HEK293 (cell line): ENCODE results near the gene CRYBA4.

Experiments
- CTCF ChIA-PET: fragments of 350-600 bp; formaldehyde crosslinking; extraction: SDS; loops from one replicate; lab custom pipeline; 2021; ENCODE audit warnings: antibody characterized with exemption; lab: Yijun Ruan, JAX
- POLR2A ChIA-PET: fragments of 300-600 bp; formaldehyde crosslinking; extraction: SDS; loops from one replicate; lab custom pipeline; 2020; ENCODE audit warnings: antibody characterized with exemption, inconsistent platforms; lab: Yijun Ruan, JAX
- H3K27ac ChIP-seq: fragments of 200-500 bp; sonication (Bioruptor generic); 2 replicates; pipeline ENCODE4 v1.5.1; 2014; ENCODE audit warnings: low read depth, low read length, control low read depth, inconsistent platforms; ENCODE audit errors: extremely low read depth
- H3K36me3 ChIP-seq, 2 experiments: fragments of 200-500 bp in 1 of 2; sonication (Bioruptor generic) in 1 of 2; 1 replicate in 1 of 2; 2 replicates in 1 of 2; pipeline ENCODE4 v1.5.1; 2014 to 2017; ENCODE audit warnings: inconsistent platforms in 2 of 2, low read length in 2 of 2; ENCODE audit not compliant: control insufficient read depth in 2 of 2, insufficient read depth in 1 of 2
- H3K4me1 ChIP-seq: fragments of 200-500 bp; sonication (Bioruptor generic); 2 replicates; pipeline ENCODE4 v1.5.1; 2014; ENCODE audit warnings: mild to moderate bottlenecking, low read length, inconsistent platforms; ENCODE audit not compliant: control insufficient read depth, insufficient read depth
- H3K4me3 ChIP-seq: 2 replicates; pipeline ENCODE4 v1.5.1; 2011; ENCODE audit warnings: low read depth, mild to moderate bottlenecking, control low read depth, low read length, moderate library complexity
- H3K9me3 ChIP-seq: fragments of 200-500 bp; sonication (Bioruptor generic); 2 replicates; pipeline ENCODE4 v1.5.1; 2014; ENCODE audit warnings: low read depth, low read length, inconsistent platforms; ENCODE audit not compliant: control insufficient read depth, insufficient read depth
- ELK4 ChIP-seq: IDR thresholded peaks from 2 replicates; pipeline ENCODE4 v1.6.1; 2011; ENCODE audit warnings: mild to moderate bottlenecking, low read depth, low read length, borderline replicate concordance
- HOXD13 ChIP-seq: sonication (generic); formaldehyde crosslinking; IDR thresholded peaks from 2 replicates; pipeline ENCODE4 v1.8.0; 2022; ENCODE audit warnings: missing genetic modification reagents, borderline replicate concordance
- INSM2 ChIP-seq: fragments of 450-650 bp; formaldehyde crosslinking; IDR thresholded peaks from 2 replicates; pipeline ENCODE4 v1.5.1; 2016; ENCODE audit warnings: missing biosample characterization, missing genetic modification characterization
- KLF17 ChIP-seq: fragments of 450-650 bp; formaldehyde crosslinking; IDR thresholded peaks from 2 replicates; pipeline ENCODE4 v1.5.1; 2016; ENCODE audit warnings: missing biosample characterization, missing genetic modification characterization
- KLF7 ChIP-seq: fragments of 450-650 bp; formaldehyde crosslinking; IDR thresholded peaks from 2 replicates; pipeline ENCODE4 v1.5.1; 2016; ENCODE audit warnings: missing biosample characterization, missing genetic modification characterization, borderline replicate concordance
- MZF1 ChIP-seq: fragments of 450-650 bp; formaldehyde crosslinking; IDR thresholded peaks from 2 replicates; pipeline ENCODE4 v1.5.1; 2017; ENCODE audit warnings: missing biosample characterization, missing genetic modification characterization, borderline replicate concordance
- OSR2 ChIP-seq: fragments of 450-650 bp; formaldehyde crosslinking; IDR thresholded peaks from 2 replicates; pipeline ENCODE4 v1.5.1; 2016; ENCODE audit warnings: missing biosample characterization, missing genetic modification characterization
- PRDM1 ChIP-seq: fragments of 450-650 bp; formaldehyde crosslinking; IDR thresholded peaks from 2 replicates; pipeline ENCODE4; 2016; ENCODE audit warnings: missing biosample characterization, missing genetic modification characterization
- SP7 ChIP-seq: fragments of 450-650 bp; formaldehyde crosslinking; IDR thresholded peaks from 2 replicates; pipeline ENCODE4 v1.5.1; 2016; ENCODE audit warnings: missing biosample characterization, missing genetic modification characterization
- TSHZ1 ChIP-seq: fragments of 450-650 bp; formaldehyde crosslinking; IDR thresholded peaks from 2 replicates; pipeline ENCODE4 v1.5.1; 2016; ENCODE audit warnings: missing biosample characterization, missing genetic modification characterization, borderline replicate concordance
- ZNF174 ChIP-seq: fragments of 450-650 bp; formaldehyde crosslinking; IDR thresholded peaks from 2 replicates; pipeline ENCODE4 v1.5.0; 2017; ENCODE audit warnings: missing biosample characterization, mild to moderate bottlenecking, missing genetic modification characterization
- ZNF175 ChIP-seq: fragments of 450-650 bp; formaldehyde crosslinking; IDR thresholded peaks from 2 replicates; pipeline ENCODE4 v1.5.1; 2016; ENCODE audit warnings: missing biosample characterization, missing genetic modification characterization
- ZNF19 ChIP-seq: fragments of 450-650 bp; formaldehyde crosslinking; IDR thresholded peaks from 2 replicates; pipeline ENCODE4; 2016; ENCODE audit warnings: missing biosample characterization, missing genetic modification characterization, low read depth
- ZNF202 ChIP-seq: fragments of 450-650 bp; formaldehyde crosslinking; IDR thresholded peaks from 2 replicates; pipeline ENCODE4 v1.5.1; 2016; ENCODE audit warnings: missing biosample characterization, missing genetic modification characterization, borderline replicate concordance
- ZNF239 ChIP-seq: fragments of 450-650 bp; formaldehyde crosslinking; IDR thresholded peaks from 2 replicates; pipeline ENCODE4 v1.5.1; 2016; ENCODE audit warnings: missing biosample characterization, missing genetic modification characterization
- ZNF311 ChIP-seq: fragments of 450-650 bp; formaldehyde crosslinking; IDR thresholded peaks from 2 replicates; pipeline ENCODE4 v1.5.1; 2017; ENCODE audit warnings: missing biosample characterization, missing genetic modification characterization, borderline replicate concordance
- ZNF324 ChIP-seq: fragments of 450-650 bp; formaldehyde crosslinking; IDR thresholded peaks from 2 replicates; pipeline ENCODE4 v1.5.1; 2016; ENCODE audit warnings: missing biosample characterization, missing genetic modification characterization
- ZNF555 ChIP-seq: fragments of 450-650 bp; formaldehyde crosslinking; conservative IDR thresholded peaks from 2 replicates; pipeline ENCODE4 v1.5.1; 2017; ENCODE audit warnings: missing biosample characterization, mild to moderate bottlenecking, missing genetic modification characterization, inconsistent platforms
- ZNF561 ChIP-seq: fragments of 450-650 bp; IDR thresholded peaks from 2 replicates; pipeline ENCODE4 v1.5.1; 2018; ENCODE audit warnings: missing biosample characterization, missing genetic modification characterization, borderline replicate concordance
- ZNF600 ChIP-seq: fragments of 450-650 bp; formaldehyde crosslinking; IDR thresholded peaks from 2 replicates; pipeline ENCODE4 v1.5.1; 2016; ENCODE audit warnings: missing biosample characterization, missing genetic modification characterization
- ZNF610 ChIP-seq: fragments of 450-650 bp; formaldehyde crosslinking; IDR thresholded peaks from 2 replicates; pipeline ENCODE4 v1.5.1; 2016; ENCODE audit warnings: missing biosample characterization, missing genetic modification characterization, borderline replicate concordance
- ZNF621 ChIP-seq: fragments of 450-650 bp; formaldehyde crosslinking; IDR thresholded peaks from 2 replicates; pipeline ENCODE4 v1.5.1; 2017; ENCODE audit warnings: missing biosample characterization, missing genetic modification characterization
- ZNF629 ChIP-seq: fragments of 450-650 bp; formaldehyde crosslinking; IDR thresholded peaks from 2 replicates; pipeline ENCODE4 v1.5.1; 2017; ENCODE audit warnings: missing biosample characterization, missing genetic modification characterization
- ZNF768 ChIP-seq: fragments of 450-650 bp; formaldehyde crosslinking; IDR thresholded peaks from 2 replicates; pipeline ENCODE4 v1.5.1; 2018; ENCODE audit warnings: missing biosample characterization, mild to moderate bottlenecking, missing genetic modification characterization

The CRYBA4 gene

GRCh38 chr22:26636296-26636695 lies 14.5 kb downstream of the CRYBA4 start:
- ChIA-PET CTCF (no interaction called here), POLR2A (no interaction called here)
- TF ChIP-seq ZNF174 (no peak), ZNF239 (tag by site-specific recombination) (0 out of 2 replicates have a peak, but pooled peaks have one; percentile 25), ZNF555 (tag by site-specific recombination) (no peak), KLF17 (tag by site-specific recombination) (no peak), PRDM1 (tag by site-specific recombination) (no peak), ZNF311 (tag by site-specific recombination) (no peak), ZNF19 (no peak)
- Histone ChIP-seq H3K4me3 (no peak overlapping the region), H3K27ac (no peak overlapping the region), H3K9me3 (no peaks in the 10 kb centered on the region), H3K36me3 (no peaks in the 10 kb centered on the region), H3K4me1 (no peaks in the 10 kb centered on the region)

- H3K9me3 ChIP-seq: no peaks in the 10 kb centered on the region
- no peaks in the 10 kb centered on the region for H3K36me3 ChIP-seq
- H3K4me1 ChIP-seq: no peaks in the 10 kb centered on the region
- POLR2A ChIA-PET: interaction anchor here (0.7 kb wide), 1 partner anchor 142 kb away, joined by 8 read pairs; no protein-coding TSS in a partner anchor
- no peak overlapping the region for H3K27ac ChIP-seq
- H3K4me3 ChIP-seq: no peak overlapping the region
- CTCF ChIA-PET: interaction anchor here (0.7 to 1.2 kb wide), 3 partner anchors 18 to 238 kb away, joined by 3 to 4 read pairs (median 4); no protein-coding TSS in a partner anchor
- TF ChIP-seq ZNF600: no peak
- TF ChIP-seq OSR2 (tag by site-specific recombination): no peak
- TF ChIP-seq ZNF621 (tag by site-specific recombination): peak; percentile 26; the same call in 1 of the 2 replicates
- no peak for TF ChIP-seq ZNF175 (tag by site-specific recombination)
- TF ChIP-seq ZNF561: no peak
- TF ChIP-seq ZNF324 (tag by site-specific recombination): no peak
- no peak for TF ChIP-seq TSHZ1 (tag by site-specific recombination)
- no peak for TF ChIP-seq INSM2 (tag by site-specific recombination)
- no peak for TF ChIP-seq ELK4
- TF ChIP-seq SP7: no peak
- TF ChIP-seq ZNF629 (tag by site-specific recombination): no peak
- TF ChIP-seq ZNF768 (tag by site-specific recombination): no peak
- TF ChIP-seq KLF7 (tag by site-specific recombination): no peak
- no peak for TF ChIP-seq MZF1 (tag by site-specific recombination)
- TF ChIP-seq ZNF202 (tag by site-specific recombination): no peak
- no peak for TF ChIP-seq HOXD13
- TF ChIP-seq ZNF610 (tag by site-specific recombination): no peak
Observed at GRCh38 chr22:26642465-26643417, 21.0 kb downstream of the CRYBA4 start.
